Measurements from ENCODE around the gene FAM156A. TPM values are rescaled to one million over a fixed set of nuclear protein-coding genes. Genes with fewer than 3 reads are reported as not detected.
"Not testable (repeated sequence)": the region's sequence is repeated elsewhere in the genome, so short reads cannot be mapped to it uniquely, and the experiment has no call there.

The FAM156A gene
- polyA plus RNA-seq, 1 donor = 37.8 TPM

DNA sequence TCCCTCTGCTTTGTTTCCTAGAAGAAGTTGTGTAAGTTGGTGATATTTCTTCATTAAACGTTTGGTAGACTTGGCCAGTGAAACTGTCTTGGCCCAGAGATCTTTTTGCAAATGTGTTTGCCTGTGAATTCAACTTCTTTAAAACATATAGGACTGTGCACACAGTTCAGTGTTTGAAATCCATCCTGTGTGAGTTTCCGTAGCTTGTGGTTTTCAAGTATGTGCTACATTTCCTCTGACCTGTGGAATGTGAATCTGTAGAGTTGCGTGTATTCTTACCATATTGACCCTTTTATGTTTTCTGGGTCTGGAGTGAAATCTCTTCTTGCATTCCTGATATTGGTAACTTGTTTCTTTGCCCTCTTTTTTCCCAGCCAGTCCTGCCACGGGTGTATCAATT lies 52.2 kb downstream of the FAM156A start:
- not testable (repeated sequence) for H3K36me3 ChIP-seq (ENCODE audit: control insufficient read depth, insufficient read depth, low read length); H3K4me1 ChIP-seq (ENCODE audit: control insufficient read depth, insufficient read depth, low read length); H3K27ac ChIP-seq (ENCODE audit: low read length); H3K27me3 ChIP-seq (ENCODE audit: control insufficient read depth, insufficient read depth, low read length); DNase-seq; H3K4me3 ChIP-seq (ENCODE audit: low read length); H3K9me3 ChIP-seq (ENCODE audit: control insufficient read depth, low read depth, low read length)
- WGBS (ENCODE audit: insufficient coverage, low lambda C conversion rate) = no CpG with 5 or more reads among the region's 4 CpGs

DNA sequence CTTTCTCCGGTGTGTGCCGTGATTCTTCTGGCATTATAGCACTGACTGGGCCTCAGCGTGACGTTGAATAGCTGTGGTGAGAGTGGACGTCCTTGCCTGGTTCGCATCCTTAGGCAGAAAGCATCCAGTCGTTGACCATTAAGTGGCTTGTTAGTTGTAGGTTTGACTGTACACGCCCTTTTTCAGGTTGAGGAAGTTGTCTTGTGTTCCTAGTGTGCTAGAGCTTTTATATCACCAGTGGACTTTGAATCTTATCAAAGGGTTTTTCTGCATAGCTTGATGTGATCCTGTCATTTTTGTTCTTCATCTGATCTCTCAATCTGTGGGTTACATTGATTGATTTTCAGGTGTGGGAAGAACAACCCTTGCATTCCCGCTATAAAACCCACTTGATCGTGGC lies 52.8 kb downstream of the FAM156A start:
- not testable (repeated sequence) for DNase-seq; H3K27me3 ChIP-seq (ENCODE audit: control insufficient read depth, insufficient read depth, low read length); H3K4me1 ChIP-seq (ENCODE audit: control insufficient read depth, insufficient read depth, low read length); H3K9me3 ChIP-seq (ENCODE audit: control insufficient read depth, low read depth, low read length); H3K36me3 ChIP-seq (ENCODE audit: control insufficient read depth, insufficient read depth, low read length); H3K27ac ChIP-seq (ENCODE audit: low read length); H3K4me3 ChIP-seq (ENCODE audit: low read length)
- WGBS (ENCODE audit: insufficient coverage, low lambda C conversion rate) = no CpG with 5 or more reads among the region's 10 CpGs

Other genes starting within 250 kb of the FAM156A start
- gene SSX2B, start 207.3 kb downstream of the FAM156A start, polyA plus RNA-seq = not detected
- not detected for gene SPANXN5, start 161.1 kb downstream of the FAM156A start, polyA plus RNA-seq
- not detected for gene XAGE5, start 147.2 kb downstream of the FAM156A start, polyA plus RNA-seq
- gene XAGE3, start 90.4 kb downstream of the FAM156A start, polyA plus RNA-seq = 0.13 TPM
- 11.6 TPM for gene FAM156B, start 61.2 kb downstream of the FAM156A start, polyA plus RNA-seq
- gene GPR173, start 90.3 kb upstream of the FAM156A start, polyA plus RNA-seq = 7.8 TPM
- gene TSPYL2, start 123.8 kb upstream of the FAM156A start, polyA plus RNA-seq = 19.6 TPM
- gene KANTR, start 135.6 kb upstream of the FAM156A start, polyA plus RNA-seq = 15.3 TPM

Measured in large intestine (tissue), 3 donors.